ENCODE results near the gene C10orf143.

Gene C10orf143

GRCh38 chr10:130038019-130038555 lies 72.5 kb downstream of the C10orf143 start:
- no peak overlapping the region for H3K4me3 ChIP-seq (ENCODE audit: low read depth, low read length)
- DNase-seq (ENCODE audit: low read depth), result no peak
- no peak for TF ChIP-seq CTCF (IDR thresholded peaks at IDR 0.05; ENCODE audit: control insufficient read depth, extremely low read depth, insufficient read depth)

- H3K4me3 ChIP-seq (ENCODE audit: low read depth, low read length), result no peak overlapping the region
- no peak for DNase-seq (ENCODE audit: low read depth)
- TF ChIP-seq CTCF (IDR thresholded peaks at IDR 0.05; ENCODE audit: control insufficient read depth, extremely low read depth, insufficient read depth), result no peak
These were observed 73.4 kb downstream of the C10orf143 start for GRCh38 chr10:130037169-130037661.

- DNase-seq (ENCODE audit: low read depth), result no peak
- TF ChIP-seq CTCF (IDR thresholded peaks at IDR 0.05; ENCODE audit: control insufficient read depth, extremely low read depth, insufficient read depth), result no peak
- no peak overlapping the region for H3K4me3 ChIP-seq (ENCODE audit: low read depth, low read length)
These were observed 74.1 kb downstream of the C10orf143 start for GRCh38 chr10:130036296-130037065.

GRCh38 chr10:130029209-130029608 lies 81.4 kb downstream of the C10orf143 start:
- no peak for TF ChIP-seq CTCF (IDR thresholded peaks at IDR 0.05; ENCODE audit: control insufficient read depth, extremely low read depth, insufficient read depth)
- no peak for DNase-seq (ENCODE audit: low read depth)

GRCh38 chr10:130028465-130028819 lies 82.2 kb downstream of the C10orf143 start:
- H3K4me3 ChIP-seq (ENCODE audit: low read depth, low read length), result no peak overlapping the region
- no peak for DNase-seq (ENCODE audit: low read depth)
- TF ChIP-seq CTCF (IDR thresholded peaks at IDR 0.05; ENCODE audit: control insufficient read depth, extremely low read depth, insufficient read depth), result no peak

More at GRCh38 chr10:130029209-130029608, 81.4 kb downstream of the C10orf143 start:
- no peak overlapping the region for H3K4me3 ChIP-seq (ENCODE audit: low read depth, low read length)

GRCh38 chr10:130027716-130028464 lies 82.7 kb downstream of the C10orf143 start:
- no peak for TF ChIP-seq CTCF (IDR thresholded peaks at IDR 0.05; ENCODE audit: control insufficient read depth, extremely low read depth, insufficient read depth)
- no peak overlapping the region for H3K4me3 ChIP-seq (ENCODE audit: low read depth, low read length)
- no peak for DNase-seq (ENCODE audit: low read depth)
